Measurements from ENCODE around the gene KCNIP4. TPM values are rescaled to one million over a fixed set of nuclear protein-coding genes. Genes with fewer than 3 reads are reported as not detected.

The KCNIP4 gene
- total and polyA plus RNA-seq, 9 of the 15 experiments (the other 6 are each of a cell fraction or from before 2014, with no cell fraction given): 0.25 to 0.41 TPM; not detected in 7

GRCh38 chr4:21692241-21692640 lies 256.3 kb downstream of the KCNIP4 start (continued):
- no peak for TF ChIP-seq ZNF586 (CRISPR knock-in tag; conservative IDR thresholded peaks at IDR 0.05)
- no peak for TF ChIP-seq SMC3 (conservative IDR thresholded peaks at IDR 0.05; ENCODE audit: insufficient read depth, low read depth, low read length)

- Histone ChIP-seq H3K4me1 (replicated peaks in 1 of 2; ENCODE audit: control insufficient read depth in 2 of 2, insufficient read depth in 2 of 2, low read length in 2 of 2) (no peaks in the 10 kb centered on the region), H3K36me3 (ENCODE audit: control insufficient read depth, insufficient read depth, low read length) (no peaks in the 10 kb centered on the region), H4K20me1 (replicated peaks; ENCODE audit: control insufficient read depth, insufficient read depth, low read length) (no peaks in the 10 kb centered on the region), H2AFZ (ENCODE audit: low read depth, low read length) (no peak overlapping the region), H3K9me3 (replicated peaks; ENCODE audit: control insufficient read depth, insufficient read depth, low read depth, low read length) (no peaks in the 10 kb centered on the region), H3K4me3 (no peak overlapping the region), H3K4me2 (ENCODE audit: insufficient read depth, low read length) (no peak overlapping the region), H3K79me2 (ENCODE audit: control insufficient read depth, insufficient read depth, low read length) (no peaks in the 10 kb centered on the region), H3K27me3 (ENCODE audit: control insufficient read depth in 2 of 2, insufficient read depth in 2 of 2, low read length in 2 of 2) (no peaks in the 10 kb centered on the region), H3K27ac (ENCODE audit: extremely low read depth, low read depth, low read length) (no peak overlapping the region), H3K9ac (ENCODE audit: insufficient read depth in 1 of 2, low read depth in 2 of 2, low read length in 2 of 2) (no peak overlapping the region), H3K9me1 (ENCODE audit: control insufficient read depth, insufficient read depth, low read length) (no peaks in the 10 kb centered on the region)
- FAIRE-seq: no peak
- no peak for ATAC-seq
- 0% methylated on average over 3 of the region's 3 CpGs for WGBS (ENCODE audit: insufficient coverage, low coverage, missing lambda C conversion rate)
- CTCF ChIA-PET (ENCODE audit: low intra/inter-chr PET ratio): no interaction called here
- no TSS peak for BruUV-seq (replicated peaks)
- in situ Hi-C loops (cut with MboI): no loop called here
- TF ChIP-seq RNF2 (IDR thresholded peaks at IDR 0.05) (no peak), ZFP30 (CRISPR knock-in tag; IDR thresholded peaks at IDR 0.05; ENCODE audit: borderline replicate concordance) (no peak), EWSR1 (IDR thresholded peaks at IDR 0.05; ENCODE audit: borderline replicate concordance, low read depth, partially characterized antibody) (no peak), CREM (IDR thresholded peaks at IDR 0.05; ENCODE audit: low read depth) (no peak), XRCC3 (IDR thresholded peaks at IDR 0.05) (no peak), ZNF644 (tag; IDR thresholded peaks at IDR 0.05; ENCODE audit: low read depth) (no peak), HMBOX1 (IDR thresholded peaks at IDR 0.05) (no peak), ARID1B (IDR thresholded peaks at IDR 0.05) (no peak)
- TF ChIP-seq, protein P1, sequence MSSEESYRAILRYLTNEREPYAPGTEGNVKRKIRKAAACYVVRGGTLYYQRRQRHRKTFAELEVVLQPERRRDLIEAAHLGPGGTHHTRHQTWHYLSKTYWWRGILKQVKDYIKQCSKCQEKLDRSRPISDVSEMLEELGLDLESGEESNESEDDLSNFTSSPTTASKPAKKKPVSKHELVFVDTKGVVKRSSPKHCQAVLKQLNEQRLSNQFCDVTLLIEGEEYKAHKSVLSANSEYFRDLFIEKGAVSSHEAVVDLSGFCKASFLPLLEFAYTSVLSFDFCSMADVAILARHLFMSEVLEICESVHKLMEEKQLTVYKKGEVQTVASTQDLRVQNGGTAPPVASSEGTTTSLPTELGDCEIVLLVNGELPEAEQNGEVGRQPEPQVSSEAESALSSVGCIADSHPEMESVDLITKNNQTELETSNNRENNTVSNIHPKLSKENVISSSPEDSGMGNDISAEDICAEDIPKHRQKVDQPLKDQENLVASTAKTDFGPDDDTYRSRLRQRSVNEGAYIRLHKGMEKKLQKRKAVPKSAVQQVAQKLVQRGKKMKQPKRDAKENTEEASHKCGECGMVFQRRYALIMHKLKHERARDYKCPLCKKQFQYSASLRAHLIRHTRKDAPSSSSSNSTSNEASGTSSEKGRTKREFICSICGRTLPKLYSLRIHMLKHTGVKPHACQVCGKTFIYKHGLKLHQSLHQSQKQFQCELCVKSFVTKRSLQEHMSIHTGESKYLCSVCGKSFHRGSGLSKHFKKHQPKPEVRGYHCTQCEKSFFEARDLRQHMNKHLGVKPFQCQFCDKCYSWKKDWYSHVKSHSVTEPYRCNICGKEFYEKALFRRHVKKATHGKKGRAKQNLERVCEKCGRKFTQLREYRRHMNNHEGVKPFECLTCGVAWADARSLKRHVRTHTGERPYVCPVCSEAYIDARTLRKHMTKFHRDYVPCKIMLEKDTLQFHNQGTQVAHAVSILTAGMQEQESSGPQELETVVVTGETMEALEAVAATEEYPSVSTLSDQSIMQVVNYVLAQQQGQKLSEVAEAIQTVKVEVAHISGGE (CRISPR knock-in tag; IDR thresholded peaks at IDR 0.05): no peak
- no peak for DNase-seq (ENCODE audit: extremely low read depth in 1 of 4, low spot score in 3 of 4)
- POLR2A ChIA-PET: no interaction called here
- intact Hi-C loops (cut with micrococcal nuclease): no loop called here
These were observed 259.8 kb downstream of the KCNIP4 start for GRCh38 chr4:21688596-21689265.
